ENCODE data around the gene PARL.

DNA sequence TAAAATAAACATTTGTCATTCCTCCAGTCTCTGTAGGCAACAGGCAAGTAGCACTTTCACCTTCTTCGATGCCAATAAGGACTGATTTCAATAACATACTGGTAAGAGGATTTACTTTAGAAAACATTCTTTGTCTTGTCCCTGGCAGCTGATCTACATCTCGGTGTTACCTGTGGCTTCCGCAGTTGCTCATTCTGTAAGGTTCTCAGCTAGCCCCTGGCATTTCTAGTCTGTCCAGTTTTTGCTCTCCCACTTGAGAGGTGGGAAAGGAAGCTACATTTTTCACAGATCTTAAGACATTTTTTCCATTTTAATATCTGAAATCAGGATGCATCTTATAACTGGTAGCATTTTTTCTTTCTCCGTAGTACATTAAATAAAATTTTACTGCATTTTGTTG, 39.6 kb downstream of the PARL start:
- TF ChIP-seq JUND (CRISPR knock-in tag; IDR thresholded peaks at IDR 0.05) (no peak), POLR2AphosphoS5 (IDR thresholded peaks at IDR 0.05; ENCODE audit: low read depth, low read length) (no peak), GABPA (IDR thresholded peaks at IDR 0.05; ENCODE audit: low read depth, low read length) (no peak), GABPA (CRISPR knock-in tag; IDR thresholded peaks at IDR 0.05; ENCODE audit: low read depth) (no peak), ZNF326 (CRISPR knock-in tag; IDR thresholded peaks at IDR 0.05; ENCODE audit: borderline replicate concordance) (no peak), ZFYVE20 (CRISPR knock-in tag; IDR thresholded peaks at IDR 0.05; ENCODE audit: borderline replicate concordance, low read depth) (no peak), ZNF274 (CRISPR knock-in tag; IDR thresholded peaks at IDR 0.05) (no peak), CBX2 (IDR thresholded peaks at IDR 0.05; ENCODE audit: low read depth, low read length) (no peak), CBX2 (CRISPR knock-in tag; IDR thresholded peaks at IDR 0.05; ENCODE audit: low read depth) (no peak), FOXA1 (IDR thresholded peaks at IDR 0.05) (no peak), FOXA1 (CRISPR knock-in tag; IDR thresholded peaks at IDR 0.05) (no peak), SMARCC2 (IDR thresholded peaks at IDR 0.05) (no peak), TEAD2 (CRISPR knock-in tag; IDR thresholded peaks at IDR 0.05) (no peak)
- TF ChIP-seq, protein P1, sequence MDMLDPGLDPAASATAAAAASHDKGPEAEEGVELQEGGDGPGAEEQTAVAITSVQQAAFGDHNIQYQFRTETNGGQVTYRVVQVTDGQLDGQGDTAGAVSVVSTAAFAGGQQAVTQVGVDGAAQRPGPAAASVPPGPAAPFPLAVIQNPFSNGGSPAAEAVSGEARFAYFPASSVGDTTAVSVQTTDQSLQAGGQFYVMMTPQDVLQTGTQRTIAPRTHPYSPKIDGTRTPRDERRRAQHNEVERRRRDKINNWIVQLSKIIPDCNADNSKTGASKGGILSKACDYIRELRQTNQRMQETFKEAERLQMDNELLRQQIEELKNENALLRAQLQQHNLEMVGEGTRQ (IDR thresholded peaks at IDR 0.05; ENCODE audit: low read depth, low read length): no peak
- TF ChIP-seq, protein P1 (CRISPR knock-in tag; IDR thresholded peaks at IDR 0.05; ENCODE audit: borderline replicate concordance): no peak
- TF ChIP-seq, protein P2, sequence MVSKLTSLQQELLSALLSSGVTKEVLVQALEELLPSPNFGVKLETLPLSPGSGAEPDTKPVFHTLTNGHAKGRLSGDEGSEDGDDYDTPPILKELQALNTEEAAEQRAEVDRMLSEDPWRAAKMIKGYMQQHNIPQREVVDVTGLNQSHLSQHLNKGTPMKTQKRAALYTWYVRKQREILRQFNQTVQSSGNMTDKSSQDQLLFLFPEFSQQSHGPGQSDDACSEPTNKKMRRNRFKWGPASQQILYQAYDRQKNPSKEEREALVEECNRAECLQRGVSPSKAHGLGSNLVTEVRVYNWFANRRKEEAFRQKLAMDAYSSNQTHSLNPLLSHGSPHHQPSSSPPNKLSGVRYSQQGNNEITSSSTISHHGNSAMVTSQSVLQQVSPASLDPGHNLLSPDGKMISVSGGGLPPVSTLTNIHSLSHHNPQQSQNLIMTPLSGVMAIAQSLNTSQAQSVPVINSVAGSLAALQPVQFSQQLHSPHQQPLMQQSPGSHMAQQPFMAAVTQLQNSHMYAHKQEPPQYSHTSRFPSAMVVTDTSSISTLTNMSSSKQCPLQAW (CRISPR knock-in tag; IDR thresholded peaks at IDR 0.05): no peak
- TF ChIP-seq, protein P3, sequence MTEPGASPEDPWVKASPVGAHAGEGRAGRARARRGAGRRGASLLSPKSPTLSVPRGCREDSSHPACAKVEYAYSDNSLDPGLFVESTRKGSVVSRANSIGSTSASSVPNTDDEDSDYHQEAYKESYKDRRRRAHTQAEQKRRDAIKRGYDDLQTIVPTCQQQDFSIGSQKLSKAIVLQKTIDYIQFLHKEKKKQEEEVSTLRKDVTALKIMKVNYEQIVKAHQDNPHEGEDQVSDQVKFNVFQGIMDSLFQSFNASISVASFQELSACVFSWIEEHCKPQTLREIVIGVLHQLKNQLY (CRISPR knock-in tag; IDR thresholded peaks at IDR 0.05): no peak
- TF ChIP-seq, protein P4, sequence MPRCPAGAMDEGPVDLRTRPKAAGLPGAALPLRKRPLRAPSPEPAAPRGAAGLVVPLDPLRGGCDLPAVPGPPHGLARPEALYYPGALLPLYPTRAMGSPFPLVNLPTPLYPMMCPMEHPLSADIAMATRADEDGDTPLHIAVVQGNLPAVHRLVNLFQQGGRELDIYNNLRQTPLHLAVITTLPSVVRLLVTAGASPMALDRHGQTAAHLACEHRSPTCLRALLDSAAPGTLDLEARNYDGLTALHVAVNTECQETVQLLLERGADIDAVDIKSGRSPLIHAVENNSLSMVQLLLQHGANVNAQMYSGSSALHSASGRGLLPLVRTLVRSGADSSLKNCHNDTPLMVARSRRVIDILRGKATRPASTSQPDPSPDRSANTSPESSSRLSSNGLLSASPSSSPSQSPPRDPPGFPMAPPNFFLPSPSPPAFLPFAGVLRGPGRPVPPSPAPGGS (CRISPR knock-in tag; IDR thresholded peaks at IDR 0.05): no peak

Measured in HepG2 (cell line).